ENCODE data around the gene NPIPB6. TPM values are rescaled to one million over a fixed set of nuclear protein-coding genes. Genes with fewer than 3 reads are reported as not detected.
"Not testable (repeated sequence)": the region's sequence is repeated elsewhere in the genome, so short reads cannot be mapped to it uniquely, and the experiment has no call there.

Gene NPIPB6
- total RNA-seq, 1 donor from 2014 or later, result 6.8 TPM

DNA sequence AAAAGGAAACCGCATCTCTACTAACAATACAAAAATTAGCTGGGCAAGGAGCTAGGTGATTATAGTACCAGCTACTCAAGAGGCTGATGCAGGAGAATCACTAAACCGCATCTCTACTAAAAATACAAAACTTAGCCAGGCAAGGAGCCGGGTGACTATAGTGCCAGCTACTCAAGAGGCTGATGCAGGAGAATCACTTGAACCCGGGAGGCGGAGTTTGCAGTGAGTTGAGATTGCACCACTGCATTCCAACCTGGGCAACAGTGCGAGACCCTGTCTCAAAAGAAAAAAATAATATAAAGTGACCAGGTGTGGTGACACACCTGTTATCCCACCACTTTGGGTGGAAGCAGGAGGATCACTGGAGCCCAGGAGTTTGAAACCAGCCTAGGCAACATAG, 25.1 kb downstream of the NPIPB6 start:
- CTCF ChIA-PET; H3K9me3 Mint-ChIP-seq; H3K4me1 Mint-ChIP-seq; ATAC-seq (ENCODE audit: low read depth); H3K27me3 Mint-ChIP-seq; DNase-seq; H3K4me3 Mint-ChIP-seq; H3K36me3 Mint-ChIP-seq (ENCODE audit: low read depth); H3K27ac Mint-ChIP-seq; intact Hi-C loops (cut with micrococcal nuclease); POLR2A ChIA-PET: not testable (repeated sequence)

DNA sequence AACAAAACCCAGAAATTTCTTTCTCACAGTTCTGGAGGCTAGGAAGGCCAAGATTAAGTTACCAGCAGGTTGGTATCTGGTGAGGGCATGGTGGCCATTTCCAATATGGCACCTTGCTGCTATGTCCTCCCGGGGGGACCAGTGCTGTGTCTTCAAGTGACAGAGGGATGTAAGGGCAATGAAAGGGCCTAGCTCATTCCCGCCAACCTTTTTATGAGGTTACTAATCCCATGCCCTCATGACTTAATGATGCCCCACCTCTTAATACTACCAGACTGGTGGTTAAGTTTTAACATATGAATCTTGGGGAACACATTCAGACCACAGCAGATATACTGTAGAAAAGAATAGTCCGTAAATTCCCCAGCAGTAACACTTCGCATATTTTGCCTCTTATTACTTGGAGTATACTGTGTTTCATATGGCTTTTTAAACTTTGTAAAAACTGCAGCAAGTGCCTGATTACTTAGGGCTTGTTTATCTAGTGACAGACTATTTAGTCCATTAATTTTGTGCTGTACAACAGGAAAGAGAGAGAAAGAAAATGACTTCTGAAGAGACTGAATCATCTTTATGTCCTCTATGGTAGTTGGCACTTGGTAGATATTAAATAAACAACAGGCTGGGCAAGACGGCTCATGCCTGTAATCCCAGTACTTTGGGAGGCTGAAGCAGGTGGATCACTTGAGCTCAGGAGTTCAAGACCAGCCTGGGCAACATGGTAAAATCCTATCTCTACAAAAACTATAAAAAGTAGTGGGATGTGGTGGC, 26.2 kb downstream of the NPIPB6 start:
- H3K27me3 Mint-ChIP-seq; H3K27ac Mint-ChIP-seq; CTCF ChIA-PET; ATAC-seq (ENCODE audit: low read depth); POLR2A ChIA-PET; intact Hi-C loops (cut with micrococcal nuclease); DNase-seq; H3K4me1 Mint-ChIP-seq; H3K36me3 Mint-ChIP-seq (ENCODE audit: low read depth); H3K4me3 Mint-ChIP-seq; H3K9me3 Mint-ChIP-seq: not testable (repeated sequence)

DNA sequence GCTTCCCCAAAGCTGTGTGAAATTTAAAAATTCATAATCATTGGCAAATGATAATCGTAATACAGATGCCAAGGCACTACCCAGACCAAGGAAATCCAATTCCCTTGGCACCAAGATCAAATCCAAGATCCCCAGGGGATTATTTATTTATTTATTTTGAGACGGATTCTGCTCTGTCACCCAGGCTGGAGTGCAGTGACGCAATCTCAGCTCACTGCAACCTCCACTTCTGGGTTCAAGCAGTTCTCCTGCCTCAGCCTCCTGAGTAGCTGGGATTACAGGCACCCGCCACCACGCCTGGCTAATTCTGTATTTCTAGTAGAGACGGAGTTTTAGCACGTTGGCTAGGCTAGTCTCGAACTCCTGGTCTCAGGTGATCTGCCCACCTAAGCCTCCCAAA, 27.6 kb downstream of the NPIPB6 start:
- H3K9me3 Mint-ChIP-seq; H3K4me3 Mint-ChIP-seq; H3K27ac Mint-ChIP-seq; DNase-seq; intact Hi-C loops (cut with micrococcal nuclease); ATAC-seq (ENCODE audit: low read depth); H3K4me1 Mint-ChIP-seq; CTCF ChIA-PET; H3K36me3 Mint-ChIP-seq (ENCODE audit: low read depth); H3K27me3 Mint-ChIP-seq; POLR2A ChIA-PET: not testable (repeated sequence)

DNA sequence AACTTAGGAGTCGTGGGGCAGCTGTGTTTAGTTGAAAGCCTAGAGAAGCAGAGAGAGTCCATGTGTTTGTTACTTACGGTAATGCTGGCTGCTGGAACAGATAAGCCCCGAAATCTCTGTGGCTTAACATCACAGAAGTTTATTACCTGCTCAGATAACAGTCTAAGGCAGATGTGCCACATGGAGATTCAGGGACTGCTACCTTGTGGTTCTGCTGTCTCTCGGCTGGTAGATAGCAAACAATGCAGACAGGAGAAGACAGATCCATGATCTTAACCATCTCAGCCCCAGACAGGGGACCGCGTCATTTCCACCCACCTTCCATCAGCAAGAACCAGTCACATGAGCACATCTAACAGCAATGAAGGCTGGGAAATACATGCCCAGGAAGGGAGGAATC, 30.7 kb downstream of the NPIPB6 start:
- H3K4me3 Mint-ChIP-seq; H3K9me3 Mint-ChIP-seq; intact Hi-C loops (cut with micrococcal nuclease); H3K36me3 Mint-ChIP-seq (ENCODE audit: low read depth); H3K4me1 Mint-ChIP-seq; ATAC-seq (ENCODE audit: low read depth); H3K27ac Mint-ChIP-seq; CTCF ChIA-PET; DNase-seq; POLR2A ChIA-PET; H3K27me3 Mint-ChIP-seq: not testable (repeated sequence)

DNA sequence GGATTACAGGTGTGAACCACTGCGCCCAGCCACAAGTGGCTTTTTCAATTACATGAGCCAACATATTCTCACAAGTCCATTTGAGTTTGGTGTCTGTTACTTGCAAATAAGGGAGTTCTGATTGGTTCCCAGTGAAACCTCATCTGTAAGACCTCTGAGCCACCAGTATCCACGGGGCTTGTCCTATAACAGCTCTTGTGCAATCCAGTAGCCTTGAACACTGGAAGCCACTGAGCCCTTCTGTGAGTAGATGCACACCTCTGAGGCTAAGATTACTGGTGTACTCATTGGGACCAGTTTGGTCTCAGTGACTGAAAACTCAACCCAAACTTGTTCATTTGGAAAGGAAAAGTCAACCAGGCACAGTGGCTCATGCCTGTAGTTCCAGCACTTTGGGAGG, 32.3 kb downstream of the NPIPB6 start:
- H3K4me3 Mint-ChIP-seq; H3K4me1 Mint-ChIP-seq; H3K27me3 Mint-ChIP-seq; H3K9me3 Mint-ChIP-seq; H3K36me3 Mint-ChIP-seq (ENCODE audit: low read depth); POLR2A ChIA-PET; H3K27ac Mint-ChIP-seq; DNase-seq; ATAC-seq (ENCODE audit: low read depth); CTCF ChIA-PET; intact Hi-C loops (cut with micrococcal nuclease): not testable (repeated sequence)

DNA sequence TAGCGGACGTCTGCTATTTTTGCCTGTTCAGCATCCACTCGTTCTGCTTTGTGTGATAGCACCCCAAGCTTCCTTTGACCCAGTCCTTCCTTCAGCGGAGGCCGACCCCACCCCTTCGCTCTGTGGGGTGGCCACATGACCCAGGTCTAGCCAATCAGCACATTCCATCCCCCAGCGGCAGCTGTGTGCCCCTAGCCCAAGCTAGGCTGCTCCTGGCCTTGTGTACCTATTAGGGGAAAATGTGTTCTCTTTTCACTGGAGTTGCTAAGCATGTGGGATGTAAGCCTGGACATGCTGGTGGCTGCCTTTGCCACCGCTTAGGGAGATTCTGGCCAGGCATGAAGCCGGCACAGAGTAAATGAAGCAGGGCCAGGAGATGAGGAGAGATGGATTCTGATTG, 33.1 kb downstream of the NPIPB6 start:
- POLR2A ChIA-PET; H3K27ac Mint-ChIP-seq; H3K9me3 Mint-ChIP-seq; H3K36me3 Mint-ChIP-seq (ENCODE audit: low read depth); H3K27me3 Mint-ChIP-seq; H3K4me3 Mint-ChIP-seq; DNase-seq; H3K4me1 Mint-ChIP-seq; intact Hi-C loops (cut with micrococcal nuclease); CTCF ChIA-PET: not testable (repeated sequence)
- peak; percentile 55 for ATAC-seq (ENCODE audit: low read depth)

DNA sequence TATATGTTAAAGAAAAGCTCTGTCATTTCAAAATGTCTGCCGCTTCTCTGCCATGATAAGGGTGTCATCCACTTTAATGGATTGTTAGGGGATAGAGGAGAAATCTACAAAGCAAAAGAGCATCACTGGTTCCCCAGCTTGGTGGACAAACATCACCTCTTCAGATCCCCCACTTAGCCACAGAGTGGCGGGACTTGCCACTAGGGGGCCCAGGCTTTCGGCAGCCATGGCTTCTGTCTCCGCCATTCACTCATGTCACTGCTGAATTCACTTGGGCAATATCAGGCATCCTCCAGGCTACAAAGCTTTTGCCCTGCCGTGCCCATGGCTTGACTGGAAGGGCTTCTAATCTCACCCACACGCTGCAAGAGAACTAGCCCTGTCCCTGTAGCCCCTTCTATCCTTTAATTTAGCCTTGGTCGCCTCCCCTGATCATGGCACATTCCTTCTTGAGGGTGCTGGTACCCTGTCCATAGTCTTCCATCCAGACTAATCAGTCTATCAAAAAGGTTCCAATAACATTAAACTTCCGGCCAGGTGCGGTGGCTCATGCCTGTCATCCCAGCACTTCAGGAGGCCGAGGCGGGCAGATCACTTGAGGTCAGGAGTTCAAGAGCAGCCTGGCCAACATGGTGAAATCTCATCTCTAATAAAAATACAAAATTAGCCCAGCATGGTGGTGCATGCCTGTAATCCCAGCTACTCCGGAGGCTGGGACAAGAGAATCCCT, 36.3 kb downstream of the NPIPB6 start:
- ChIA-PET POLR2A (no interaction called here), CTCF (interaction anchor here (1.2 kb wide), 1 partner anchor 9 kb away, joined by 3 read pairs; no protein-coding TSS in a partner anchor)
- H3K27me3 Mint-ChIP-seq, result no peaks in the 10 kb centered on the region
- TF ChIP-seq, protein P1, sequence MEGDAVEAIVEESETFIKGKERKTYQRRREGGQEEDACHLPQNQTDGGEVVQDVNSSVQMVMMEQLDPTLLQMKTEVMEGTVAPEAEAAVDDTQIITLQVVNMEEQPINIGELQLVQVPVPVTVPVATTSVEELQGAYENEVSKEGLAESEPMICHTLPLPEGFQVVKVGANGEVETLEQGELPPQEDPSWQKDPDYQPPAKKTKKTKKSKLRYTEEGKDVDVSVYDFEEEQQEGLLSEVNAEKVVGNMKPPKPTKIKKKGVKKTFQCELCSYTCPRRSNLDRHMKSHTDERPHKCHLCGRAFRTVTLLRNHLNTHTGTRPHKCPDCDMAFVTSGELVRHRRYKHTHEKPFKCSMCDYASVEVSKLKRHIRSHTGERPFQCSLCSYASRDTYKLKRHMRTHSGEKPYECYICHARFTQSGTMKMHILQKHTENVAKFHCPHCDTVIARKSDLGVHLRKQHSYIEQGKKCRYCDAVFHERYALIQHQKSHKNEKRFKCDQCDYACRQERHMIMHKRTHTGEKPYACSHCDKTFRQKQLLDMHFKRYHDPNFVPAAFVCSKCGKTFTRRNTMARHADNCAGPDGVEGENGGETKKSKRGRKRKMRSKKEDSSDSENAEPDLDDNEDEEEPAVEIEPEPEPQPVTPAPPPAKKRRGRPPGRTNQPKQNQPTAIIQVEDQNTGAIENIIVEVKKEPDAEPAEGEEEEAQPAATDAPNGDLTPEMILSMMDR (IDR thresholded peaks at IDR 0.05), result peak; percentile 69
- H3K9me3 Mint-ChIP-seq, result no peaks in the 10 kb centered on the region
- H3K36me3 Mint-ChIP-seq (ENCODE audit: low read depth), result no peaks in the 10 kb centered on the region
- DNase-seq (peak; percentile 55), ATAC-seq (ENCODE audit: low read depth) (peak; percentile 91)
- peaks cover 5% of the 10 kb centered on the region for H3K4me1 Mint-ChIP-seq
- no peak overlapping the region for H3K27ac Mint-ChIP-seq
- no peak overlapping the region for H3K4me3 Mint-ChIP-seq
- intact Hi-C loops (cut with micrococcal nuclease), result no loop called here

DNA sequence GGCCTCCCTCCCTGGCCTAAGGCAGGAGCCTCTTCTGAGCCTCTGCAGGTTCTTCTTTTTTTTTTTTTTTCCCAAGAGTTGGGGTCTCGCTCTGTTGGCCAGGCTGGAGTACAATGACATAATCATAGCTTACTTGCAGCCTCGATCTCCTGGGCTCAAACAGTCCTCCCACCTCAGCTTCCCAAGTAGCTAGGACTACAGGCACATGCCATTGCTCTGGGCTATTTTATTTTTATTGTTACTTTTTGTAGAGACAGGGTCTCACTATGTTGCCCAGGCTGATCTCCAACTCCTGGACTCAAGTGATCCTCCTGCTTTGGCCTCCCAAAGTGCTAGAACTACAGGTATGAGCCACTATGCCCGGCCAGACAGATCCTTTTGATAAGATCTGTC, 38.4 kb downstream of the NPIPB6 start:
- intact Hi-C loops (cut with micrococcal nuclease), result no loop called here
- Mint-ChIP-seq H3K4me1 (peaks cover 5% of the 10 kb centered on the region), H3K4me3 (no peak overlapping the region), H3K27me3 (no peaks in the 10 kb centered on the region), H3K27ac (no peak overlapping the region), H3K36me3 (ENCODE audit: low read depth) (no peaks in the 10 kb centered on the region), H3K9me3 (no peaks in the 10 kb centered on the region)
- no peak for ATAC-seq (ENCODE audit: low read depth)
- ChIA-PET CTCF (interaction anchor here (1.0 kb wide), 1 partner anchor 43 kb away, joined by 3 read pairs; no protein-coding TSS in a partner anchor), POLR2A (no interaction called here)
- no peak for DNase-seq
- TF ChIP-seq, protein P1 (IDR thresholded peaks at IDR 0.05), result no peak
